GM21723 (cell line): ENCODE data around the gene TAAR8.
"Not testable (repeated sequence)": the region's sequence is repeated elsewhere in the genome, so short reads cannot be mapped to it uniquely, and the experiment has no call there.

Experiments used
- ATAC-seq: cut with Tn5 transposase; IDR thresholded peaks from one replicate; pipeline ENCODE4 v1.9.1; 2021; ENCODE audit warnings: mild to moderate bottlenecking, moderate library complexity; ENCODE audit not compliant: unreplicated experiment

TAAR8 gene

DNA sequence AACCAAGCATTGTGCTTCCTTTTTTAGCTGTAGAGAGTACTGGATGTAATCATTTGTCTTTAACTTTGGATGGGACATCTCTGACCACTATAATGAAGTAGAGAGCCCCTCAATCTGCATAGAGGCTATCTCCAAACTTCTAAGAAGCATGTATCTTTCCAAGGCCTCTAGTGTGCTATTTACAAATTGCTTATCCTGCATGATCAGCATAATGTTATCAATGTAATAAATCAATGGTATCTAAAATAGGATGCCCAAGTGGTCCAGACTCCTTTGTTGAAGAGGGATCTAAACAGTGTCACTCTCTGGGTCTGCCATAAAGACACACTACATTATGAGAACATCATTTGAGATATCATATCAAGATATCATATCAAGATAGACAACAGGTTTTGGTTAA lies 7.6 kb upstream of the TAAR8 start:
- no peak for ATAC-seq

DNA sequence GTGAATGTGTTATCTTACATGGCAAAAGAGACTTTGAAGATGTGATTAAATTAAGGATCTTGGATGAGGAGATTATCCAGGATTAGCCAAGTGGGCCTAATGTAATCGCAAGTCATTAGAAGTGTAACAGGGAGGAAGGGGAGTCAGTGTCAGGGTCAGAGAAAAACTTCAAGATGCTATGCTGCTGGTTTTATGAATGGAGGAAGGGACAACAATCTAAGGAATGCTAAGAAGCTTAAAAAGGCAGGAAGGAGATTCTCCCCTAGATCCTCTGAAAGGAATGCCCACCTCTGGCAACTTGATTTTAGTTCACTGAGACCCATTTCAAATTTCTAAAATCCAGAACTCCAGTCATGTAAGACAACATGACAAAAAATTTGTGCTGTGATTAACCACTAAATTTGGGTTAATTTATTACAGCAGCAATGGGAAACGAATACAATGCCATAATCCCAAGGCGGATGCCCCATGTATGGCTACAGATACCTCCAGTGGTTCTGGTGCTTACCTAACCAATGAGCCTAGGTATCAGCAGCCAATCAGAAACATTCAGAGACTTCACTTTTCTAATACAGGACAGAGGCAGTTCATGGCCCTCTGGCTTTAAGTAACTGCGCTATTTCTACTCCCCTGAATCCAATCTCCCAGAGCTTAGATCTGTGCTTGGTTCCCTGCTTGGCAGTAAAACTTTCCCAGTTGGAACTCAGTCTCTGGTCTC lies 3.6 kb upstream of the TAAR8 start:
- no peak for ATAC-seq

DNA sequence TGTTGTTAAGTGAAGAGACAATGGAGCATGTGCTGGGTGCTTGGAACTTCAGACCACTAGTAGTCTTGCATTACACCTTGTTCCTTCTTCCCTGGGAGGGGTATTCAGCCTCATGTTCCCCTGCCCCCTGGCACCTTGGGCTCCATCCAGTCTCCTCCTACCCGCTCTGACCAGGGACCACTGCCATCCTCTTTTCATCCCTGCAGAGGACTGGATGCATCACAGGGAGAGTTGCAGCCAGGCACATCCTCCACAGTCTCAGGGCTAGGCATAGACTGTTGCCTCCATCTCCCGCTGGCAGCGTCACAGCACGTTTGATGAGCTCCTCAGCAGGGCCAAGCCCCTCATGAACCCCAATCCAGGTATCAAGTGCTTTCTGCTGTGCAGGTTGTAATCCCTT lies 1.3 kb upstream of the TAAR8 start:
- no peak for ATAC-seq

DNA sequence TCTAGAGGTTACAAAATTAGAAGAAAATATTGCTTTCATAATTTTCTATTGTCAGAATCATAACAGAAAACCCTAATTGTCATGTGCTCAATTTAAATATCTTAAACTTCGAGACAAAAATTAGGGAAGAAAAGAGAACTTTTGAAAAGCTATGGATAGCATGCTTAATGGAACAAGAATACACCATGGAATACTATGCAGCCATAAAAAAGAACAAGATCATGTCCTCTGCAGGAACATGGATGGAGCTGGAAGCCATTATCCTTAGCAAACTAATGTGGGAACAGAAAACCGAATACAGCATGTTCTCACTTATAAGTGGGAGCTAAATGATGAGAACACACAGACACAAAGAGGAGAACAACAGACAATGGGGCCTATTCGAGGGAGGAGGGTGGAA lies 7.6 kb downstream of the TAAR8 start:
- not testable (repeated sequence) for ATAC-seq

DNA sequence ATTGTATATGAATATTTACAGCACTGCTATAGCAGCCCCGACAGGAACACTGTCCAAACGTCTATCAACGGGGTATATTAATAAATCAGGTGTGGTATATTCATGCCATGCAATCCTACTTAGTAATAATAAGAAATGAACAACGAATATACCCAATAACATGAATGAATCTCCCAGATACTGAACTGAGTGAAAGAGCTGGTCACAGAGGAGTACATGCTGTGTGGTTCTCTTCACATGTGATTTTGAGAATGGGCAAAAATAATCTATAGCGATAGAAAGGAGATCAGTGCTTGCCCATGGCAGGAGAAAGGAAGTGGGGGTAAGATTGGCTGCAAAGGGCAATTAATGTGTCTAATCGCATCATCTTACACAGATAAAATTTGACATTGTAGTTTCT lies 13.9 kb downstream of the TAAR8 start:
- no peak for ATAC-seq

DNA sequence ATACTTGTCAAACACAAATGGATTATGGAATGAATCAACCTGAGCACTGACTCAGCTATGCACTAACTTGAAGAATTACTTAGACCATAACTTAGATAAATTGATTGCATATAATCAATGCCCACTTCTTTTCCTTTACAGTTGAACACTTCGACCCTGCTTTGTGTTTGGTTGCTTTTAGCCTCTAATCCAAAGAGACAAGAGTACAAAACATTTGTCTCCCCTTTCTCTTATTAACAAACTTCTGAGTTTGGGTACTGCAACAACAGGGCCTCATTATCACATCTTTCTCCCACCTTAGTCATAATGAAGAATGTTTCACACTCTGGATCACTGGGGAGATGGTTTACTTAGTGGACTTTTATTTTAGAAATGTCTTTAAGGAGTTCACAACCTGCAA lies 15.1 kb downstream of the TAAR8 start:
- no peak for ATAC-seq

DNA sequence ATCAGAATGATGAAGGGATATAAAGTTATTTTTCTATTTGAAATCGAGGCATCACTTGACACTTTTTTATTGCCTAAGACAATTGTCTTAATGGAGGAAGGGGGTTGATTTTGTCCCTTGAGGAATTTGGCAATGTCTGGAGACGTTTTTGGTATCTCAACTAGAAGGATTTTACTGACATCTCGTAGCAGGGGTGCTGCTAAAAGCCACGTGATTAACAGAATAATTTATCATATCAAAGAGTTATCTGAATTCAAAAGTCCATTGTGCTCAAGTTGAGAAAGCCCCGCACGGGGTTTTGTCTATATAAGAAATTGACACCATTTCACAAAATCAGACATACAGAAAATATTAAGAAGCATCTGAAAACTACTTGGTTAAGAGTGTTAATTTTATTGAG lies 16.1 kb downstream of the TAAR8 start:
- ATAC-seq = no peak

DNA sequence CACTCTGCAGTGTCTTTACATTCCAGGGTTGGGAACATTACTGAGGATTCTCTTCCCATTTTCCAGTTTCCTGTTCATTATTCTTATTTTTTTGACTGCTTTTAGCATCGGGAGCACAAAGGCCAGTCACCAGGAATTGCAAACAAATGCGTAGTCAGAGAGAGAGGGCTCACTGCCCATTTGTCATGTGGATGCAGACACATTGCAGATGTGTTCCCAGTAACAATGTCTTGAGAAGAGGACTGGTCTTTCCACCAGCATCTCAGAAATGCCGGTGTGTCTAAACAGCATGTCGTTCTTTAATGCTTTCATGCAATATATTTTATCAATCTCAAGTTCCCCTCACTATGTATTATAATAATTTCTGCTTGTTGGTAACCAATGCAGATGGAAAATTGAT lies 16.7 kb downstream of the TAAR8 start:
- no peak for ATAC-seq

DNA sequence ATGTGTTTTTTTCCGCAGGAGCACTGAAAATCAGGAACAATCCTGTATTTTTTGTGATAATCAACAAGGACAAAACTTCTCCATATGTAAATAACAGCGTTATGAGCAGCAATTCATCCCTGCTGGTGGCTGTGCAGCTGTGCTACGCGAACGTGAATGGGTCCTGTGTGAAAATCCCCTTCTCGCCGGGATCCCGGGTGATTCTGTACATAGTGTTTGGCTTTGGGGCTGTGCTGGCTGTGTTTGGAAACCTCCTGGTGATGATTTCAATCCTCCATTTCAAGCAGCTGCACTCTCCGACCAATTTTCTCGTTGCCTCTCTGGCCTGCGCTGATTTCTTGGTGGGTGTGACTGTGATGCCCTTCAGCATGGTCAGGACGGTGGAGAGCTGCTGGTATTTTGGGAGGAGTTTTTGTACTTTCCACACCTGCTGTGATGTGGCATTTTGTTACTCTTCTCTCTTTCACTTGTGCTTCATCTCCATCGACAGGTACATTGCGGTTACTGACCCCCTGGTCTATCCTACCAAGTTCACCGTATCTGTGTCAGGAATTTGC lies 17.8 kb downstream of the TAAR8 start, which contains the start of gene TAAR6:
TSS of gene TAAR6 (plus strand) at position 102 of the 557 bp plus-strand sequence. CDS start at position 102, 0 bp downstream.
- ATAC-seq = no peak

DNA sequence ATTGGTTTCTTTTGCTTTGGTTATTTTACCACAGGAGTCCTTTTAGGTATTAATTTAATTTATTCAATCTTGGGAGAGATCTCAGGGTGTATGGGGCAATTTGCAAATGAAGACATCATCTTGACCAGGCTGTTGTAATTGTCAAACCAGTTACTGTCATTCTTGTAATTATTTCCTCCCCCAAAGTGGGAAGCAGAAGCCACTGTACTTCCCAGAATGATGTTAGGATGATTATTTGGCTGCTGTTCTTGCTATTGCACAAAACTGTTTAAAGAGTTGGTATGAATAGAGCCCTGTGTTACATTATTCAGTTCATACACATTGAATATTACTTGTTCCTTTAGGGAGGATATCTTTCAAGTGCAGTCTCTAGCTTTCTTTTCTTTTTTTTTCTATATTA lies 19.3 kb downstream of the TAAR8 start:
- no peak for ATAC-seq

DNA sequence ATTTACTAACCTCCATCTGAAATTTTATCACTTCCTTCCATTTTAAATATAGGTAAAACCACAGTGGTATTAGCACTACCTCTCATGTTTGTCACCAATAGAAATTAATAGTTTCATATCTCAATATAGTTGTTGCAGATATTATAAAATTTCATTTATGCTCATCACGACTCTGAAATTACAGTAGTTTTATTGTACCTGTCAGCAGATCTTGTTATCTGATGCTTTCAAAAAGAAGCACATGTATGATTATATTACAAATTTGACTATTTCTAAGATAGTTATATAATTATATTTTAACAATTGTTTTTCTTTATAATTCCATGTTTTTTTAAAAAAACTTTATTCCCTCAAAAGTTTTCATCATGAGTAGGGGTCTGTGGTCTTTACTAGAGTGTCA lies 32.2 kb downstream of the TAAR8 start:
- no peak for ATAC-seq

DNA sequence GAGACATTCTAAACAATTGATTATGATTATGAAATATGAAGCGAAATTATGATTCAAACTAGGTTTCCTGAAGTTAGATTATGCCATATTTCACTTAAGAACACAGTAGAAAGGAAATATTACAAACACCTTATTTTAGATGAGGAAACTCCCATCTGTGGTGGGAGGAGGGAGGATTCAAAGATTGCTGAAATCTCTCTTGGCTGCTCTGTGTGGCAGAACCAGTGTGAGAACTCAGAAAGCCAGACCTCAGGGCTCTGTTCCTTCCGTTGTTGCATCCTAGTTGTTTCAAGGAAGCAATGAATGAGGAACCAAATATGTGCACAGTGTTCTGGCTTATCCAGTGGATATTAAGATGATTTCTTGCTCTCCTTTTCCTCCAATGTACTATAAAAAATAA lies 35.0 kb downstream of the TAAR8 start:
- ATAC-seq = no peak

DNA sequence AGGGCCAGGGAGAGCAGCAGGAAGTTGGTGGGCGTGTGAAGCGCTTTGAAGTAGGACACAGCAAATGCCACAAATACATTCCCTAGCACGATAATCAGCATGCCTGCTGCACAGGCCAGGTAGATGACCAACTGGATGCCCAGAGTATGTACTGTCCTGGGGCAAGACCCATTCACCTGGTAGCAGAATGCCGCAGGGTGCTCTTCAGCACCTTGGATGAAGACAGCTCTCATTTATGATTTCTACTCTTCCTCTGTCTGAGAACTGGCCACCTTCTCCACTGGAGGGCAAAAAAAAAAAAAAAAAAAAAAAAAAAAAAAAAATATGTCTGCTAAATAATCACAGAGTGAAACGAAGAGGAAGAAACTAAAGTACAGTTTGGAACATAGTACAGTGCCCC lies 37.0 kb downstream of the TAAR8 start, which contains the start of gene TAAR5:
TSS of gene TAAR5 (minus strand) at position 288 of the 400 bp plus-strand sequence. CDS start at position 233, 55 bp downstream.
- no peak for ATAC-seq

DNA sequence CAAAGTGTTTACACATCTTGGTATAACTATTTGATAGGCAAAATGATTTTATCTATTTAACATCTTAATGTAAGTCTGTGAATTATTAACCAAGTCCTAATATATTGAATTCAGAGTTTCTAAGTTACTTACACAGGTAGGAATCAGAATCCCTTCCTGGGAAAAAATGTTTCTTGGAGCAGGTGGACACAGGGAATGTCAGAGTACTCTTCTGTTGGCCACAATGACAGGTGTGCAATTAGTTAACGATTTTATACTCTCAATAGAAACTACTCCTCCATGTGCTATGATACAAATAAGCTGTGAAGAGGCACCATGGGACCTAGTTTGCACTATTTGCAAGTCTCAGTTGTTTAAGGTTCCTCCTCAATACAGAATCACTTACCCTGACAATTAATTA lies 37.9 kb downstream of the TAAR8 start:
- ATAC-seq = no peak

DNA sequence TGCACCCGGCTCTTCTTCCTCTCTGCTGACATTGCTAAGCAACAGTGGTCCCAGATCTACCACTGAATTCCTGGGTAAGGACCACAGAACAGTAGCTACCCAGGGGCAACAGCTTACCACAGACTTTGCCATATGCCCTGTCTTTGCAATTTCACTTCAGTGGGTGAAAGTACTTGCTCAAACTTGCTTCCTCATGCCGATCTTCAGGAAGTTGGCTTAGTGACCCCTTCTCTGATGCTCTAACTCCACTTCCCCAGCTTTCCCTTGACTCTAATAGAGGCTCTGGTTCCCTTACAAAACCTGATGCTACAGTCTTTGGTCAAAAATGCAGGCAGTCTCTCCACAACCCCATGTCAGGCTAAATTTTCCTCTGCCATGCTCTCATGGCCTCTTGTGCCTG lies 40.4 kb downstream of the TAAR8 start:
- no peak for ATAC-seq

DNA sequence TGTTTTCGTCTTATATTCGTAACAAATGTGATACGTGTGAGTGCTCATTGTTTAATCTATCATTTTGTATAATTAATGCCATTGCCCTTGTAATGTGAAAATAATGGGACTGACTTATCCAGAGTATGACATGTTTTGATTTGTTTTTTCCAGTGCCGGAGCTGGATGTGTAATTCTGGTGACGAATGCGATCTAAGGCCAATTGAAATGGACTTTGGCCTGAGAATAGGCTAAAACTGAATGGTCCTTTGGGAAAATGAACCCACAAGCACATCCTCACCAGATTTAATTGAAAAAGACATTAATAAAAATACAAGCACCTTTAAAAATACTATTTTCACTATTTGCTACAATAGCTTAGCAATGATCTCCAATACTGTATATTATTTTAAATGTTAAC lies 43.7 kb downstream of the TAAR8 start:
- no peak for ATAC-seq

DNA sequence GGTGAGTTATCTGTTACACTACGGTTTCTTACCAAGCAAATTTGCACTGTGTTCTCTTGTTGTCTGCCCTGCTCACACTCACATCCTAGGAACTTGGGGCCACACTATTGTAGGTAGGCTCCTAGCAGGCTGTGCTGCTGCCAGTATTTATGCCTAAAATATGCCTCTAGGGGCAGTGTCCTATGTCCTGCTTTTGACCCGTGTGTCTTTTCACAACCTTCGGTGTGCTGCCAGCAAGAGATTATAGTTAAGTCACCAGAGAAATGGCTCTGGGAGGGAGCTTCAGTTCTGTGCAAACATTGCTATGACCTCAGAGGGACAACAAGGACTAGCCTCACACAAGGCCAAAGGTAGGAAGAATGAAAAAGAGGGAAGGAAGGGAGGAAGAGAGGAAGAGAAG lies 46.0 kb downstream of the TAAR8 start:
- peak; percentile 75 for ATAC-seq

DNA sequence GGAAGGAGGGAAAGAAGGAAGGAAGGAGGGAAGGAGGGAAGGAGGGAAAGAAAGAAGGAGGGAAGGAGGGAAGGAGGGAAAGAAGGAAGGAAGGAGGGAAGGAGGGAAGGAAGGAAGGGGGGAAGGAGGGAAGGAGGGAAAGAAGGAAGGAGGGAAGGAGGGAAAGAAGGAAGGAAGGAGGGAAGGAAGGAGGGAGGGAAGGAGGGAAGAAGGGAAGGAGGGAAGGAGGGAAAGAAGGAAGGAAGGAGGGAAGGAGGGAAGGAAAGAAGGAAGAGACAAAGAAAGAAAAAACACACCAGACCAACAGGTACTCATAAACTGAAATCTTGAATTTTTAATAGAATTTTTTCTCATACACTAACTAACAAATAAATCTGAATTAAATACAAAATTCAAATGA lies 48.4 kb downstream of the TAAR8 start:
- not testable (repeated sequence) for ATAC-seq
